Measurements from ENCODE around the gene C8A. TPM values are rescaled to one million over a fixed set of nuclear protein-coding genes. Genes with fewer than 3 reads are reported as not detected.

Gene C8A
- total RNA-seq, 1 donor from 2014 or later = not detected

- intact Hi-C loops (cut with DNase I) = no loop called here
Measured at GRCh38 chr1:56844545-56845136, 10.0 kb upstream of the C8A start.

GRCh38 chr1:56845343-56845742 lies 9.3 kb upstream of the C8A start:
- intact Hi-C loops (cut with DNase I) = no loop called here
- H3K9me3 ChIP-seq = no peaks in the 10 kb centered on the region
- DNase-seq (ENCODE audit: extremely low spot score in 2 of 2) = no peak
- H3K4me1 ChIP-seq = no peaks in the 10 kb centered on the region
- TF ChIP-seq POLR2AphosphoS5 (IDR thresholded peaks at IDR 0.05; ENCODE audit: insufficient read depth in 1 of 2, low read depth in 1 of 2) = no peak
- TF ChIP-seq, protein P1, sequence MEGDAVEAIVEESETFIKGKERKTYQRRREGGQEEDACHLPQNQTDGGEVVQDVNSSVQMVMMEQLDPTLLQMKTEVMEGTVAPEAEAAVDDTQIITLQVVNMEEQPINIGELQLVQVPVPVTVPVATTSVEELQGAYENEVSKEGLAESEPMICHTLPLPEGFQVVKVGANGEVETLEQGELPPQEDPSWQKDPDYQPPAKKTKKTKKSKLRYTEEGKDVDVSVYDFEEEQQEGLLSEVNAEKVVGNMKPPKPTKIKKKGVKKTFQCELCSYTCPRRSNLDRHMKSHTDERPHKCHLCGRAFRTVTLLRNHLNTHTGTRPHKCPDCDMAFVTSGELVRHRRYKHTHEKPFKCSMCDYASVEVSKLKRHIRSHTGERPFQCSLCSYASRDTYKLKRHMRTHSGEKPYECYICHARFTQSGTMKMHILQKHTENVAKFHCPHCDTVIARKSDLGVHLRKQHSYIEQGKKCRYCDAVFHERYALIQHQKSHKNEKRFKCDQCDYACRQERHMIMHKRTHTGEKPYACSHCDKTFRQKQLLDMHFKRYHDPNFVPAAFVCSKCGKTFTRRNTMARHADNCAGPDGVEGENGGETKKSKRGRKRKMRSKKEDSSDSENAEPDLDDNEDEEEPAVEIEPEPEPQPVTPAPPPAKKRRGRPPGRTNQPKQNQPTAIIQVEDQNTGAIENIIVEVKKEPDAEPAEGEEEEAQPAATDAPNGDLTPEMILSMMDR (IDR thresholded peaks at IDR 0.05) = no peak
- TF ChIP-seq POLR2A (IDR thresholded peaks at IDR 0.05) = no peak
- H3K27me3 ChIP-seq = no peaks in the 10 kb centered on the region
- no peak overlapping the region for H3K27ac ChIP-seq
- no peaks in the 10 kb centered on the region for H3K36me3 ChIP-seq
- no peak overlapping the region for H3K4me3 ChIP-seq

More at GRCh38 chr1:56844545-56845136, 10.0 kb upstream of the C8A start:
- H3K4me3 ChIP-seq = no peak overlapping the region
- no peaks in the 10 kb centered on the region for H3K4me1 ChIP-seq
- no peaks in the 10 kb centered on the region for H3K9me3 ChIP-seq
- H3K27ac ChIP-seq = no peak overlapping the region
- no peak for DNase-seq (ENCODE audit: extremely low spot score in 2 of 2)
- no peaks in the 10 kb centered on the region for H3K27me3 ChIP-seq
- TF ChIP-seq, protein P1 (IDR thresholded peaks at IDR 0.05) = no peak
- TF ChIP-seq POLR2AphosphoS5 (IDR thresholded peaks at IDR 0.05; ENCODE audit: insufficient read depth in 1 of 2, low read depth in 1 of 2) = no peak
- no peak for TF ChIP-seq POLR2A (IDR thresholded peaks at IDR 0.05)
- no peaks in the 10 kb centered on the region for H3K36me3 ChIP-seq

GRCh38 chr1:56849750-56850149 lies 4.8 kb upstream of the C8A start:
- Histone ChIP-seq H3K27ac (no peak overlapping the region), H3K4me1 (no peaks in the 10 kb centered on the region), H3K36me3 (no peaks in the 10 kb centered on the region), H3K9me3 (no peaks in the 10 kb centered on the region), H3K4me3 (no peak overlapping the region), H3K27me3 (no peaks in the 10 kb centered on the region)
- intact Hi-C loops (cut with DNase I) = no loop called here
- no peak for DNase-seq (ENCODE audit: extremely low spot score in 2 of 2)
- TF ChIP-seq, protein P1 (IDR thresholded peaks at IDR 0.05) = no peak
- no peak for TF ChIP-seq POLR2A (IDR thresholded peaks at IDR 0.05)
- no peak for TF ChIP-seq POLR2AphosphoS5 (IDR thresholded peaks at IDR 0.05; ENCODE audit: insufficient read depth in 1 of 2, low read depth in 1 of 2)

GRCh38 chr1:56850411-56850810 lies 4.2 kb upstream of the C8A start:
- H3K9me3 ChIP-seq = no peaks in the 10 kb centered on the region

DNA sequence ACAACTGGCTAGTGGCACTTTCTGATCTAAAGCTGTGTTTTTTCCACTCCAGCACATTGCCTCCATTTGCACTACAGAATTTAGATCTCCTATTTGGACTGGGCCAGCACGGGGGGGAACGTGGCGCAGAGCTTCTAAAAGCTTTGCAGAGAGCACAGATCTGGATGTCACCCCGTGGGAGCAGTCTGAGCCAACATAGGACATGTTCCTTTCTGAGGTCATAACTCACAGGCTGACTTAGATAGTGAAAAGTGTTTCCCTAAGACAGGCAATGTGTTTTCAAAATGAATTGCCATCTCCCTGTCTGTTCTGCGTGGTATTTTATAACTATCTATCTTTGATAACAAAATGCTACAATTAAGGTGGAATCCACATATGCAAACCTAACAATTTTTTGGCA lies 3.7 kb upstream of the C8A start:
- Histone ChIP-seq H3K9me3 (no peaks in the 10 kb centered on the region), H3K27ac (no peak overlapping the region), H3K4me3 (no peak overlapping the region), H3K27me3 (no peaks in the 10 kb centered on the region), H3K36me3 (no peaks in the 10 kb centered on the region), H3K4me1 (no peaks in the 10 kb centered on the region)
- no peak for DNase-seq (ENCODE audit: extremely low spot score in 2 of 2)
- TF ChIP-seq POLR2AphosphoS5 (IDR thresholded peaks at IDR 0.05; ENCODE audit: insufficient read depth in 1 of 2, low read depth in 1 of 2) = no peak
- no peak for TF ChIP-seq POLR2A (IDR thresholded peaks at IDR 0.05)
- TF ChIP-seq, protein P1 (IDR thresholded peaks at IDR 0.05) = no peak
- intact Hi-C loops (cut with DNase I) = no loop called here

More at GRCh38 chr1:56850411-56850810, 4.2 kb upstream of the C8A start:
- Histone ChIP-seq H3K4me3 (no peak overlapping the region), H3K36me3 (no peaks in the 10 kb centered on the region), H3K27me3 (no peaks in the 10 kb centered on the region), H3K4me1 (no peaks in the 10 kb centered on the region), H3K27ac (no peak overlapping the region)
- intact Hi-C loops (cut with DNase I) = no loop called here
- no peak for DNase-seq (ENCODE audit: extremely low spot score in 2 of 2)
- TF ChIP-seq POLR2AphosphoS5 (IDR thresholded peaks at IDR 0.05; ENCODE audit: insufficient read depth in 1 of 2, low read depth in 1 of 2) (no peak), POLR2A (IDR thresholded peaks at IDR 0.05) (no peak)
